ENCODE measurements around the gene GRAMD1C. TPM values are rescaled to one million over a fixed set of nuclear protein-coding genes. Genes with fewer than 3 reads are reported as not detected.

GRAMD1C gene
- total RNA-seq, 1 donor from 2014 or later = 3.7 TPM

GRCh38 chr3:113805249-113805648, 33.3 kb upstream of the GRAMD1C start:
- Histone ChIP-seq H3K36me3 (ENCODE audit: insufficient read depth, low read length) (peaks cover 8% of the 10 kb centered on the region), H3K79me2 (ENCODE audit: insufficient read depth, low read length) (no peaks in the 10 kb centered on the region), H3K4me2 (ENCODE audit: low read length) (no peak overlapping the region), H2AFZ (ENCODE audit: low read depth, low read length) (no peak overlapping the region), H3K4me3 (ENCODE audit: insufficient read depth, low read depth, low read length) (no peak overlapping the region), H4K20me1 (ENCODE audit: insufficient read depth, low read length) (no peaks in the 10 kb centered on the region), H3K27ac (ENCODE audit: low read depth, low read length) (no peak overlapping the region), H3K4me1 (ENCODE audit: insufficient read depth, low read length) (no peaks in the 10 kb centered on the region), H3K27me3 (ENCODE audit: insufficient read depth, low read length) (no peaks in the 10 kb centered on the region), H3K9me3 (ENCODE audit: insufficient read depth, low read depth, low read length) (no peaks in the 10 kb centered on the region), H3K9ac (ENCODE audit: low read length) (no peak overlapping the region)
- H3K9me3 Mint-ChIP-seq (ENCODE audit: unreplicated experiment) = no peaks in the 10 kb centered on the region
- no peaks in the 10 kb centered on the region for H3K27me3 Mint-ChIP-seq (ENCODE audit: low read depth, unreplicated experiment)
- TF ChIP-seq, protein P1, sequence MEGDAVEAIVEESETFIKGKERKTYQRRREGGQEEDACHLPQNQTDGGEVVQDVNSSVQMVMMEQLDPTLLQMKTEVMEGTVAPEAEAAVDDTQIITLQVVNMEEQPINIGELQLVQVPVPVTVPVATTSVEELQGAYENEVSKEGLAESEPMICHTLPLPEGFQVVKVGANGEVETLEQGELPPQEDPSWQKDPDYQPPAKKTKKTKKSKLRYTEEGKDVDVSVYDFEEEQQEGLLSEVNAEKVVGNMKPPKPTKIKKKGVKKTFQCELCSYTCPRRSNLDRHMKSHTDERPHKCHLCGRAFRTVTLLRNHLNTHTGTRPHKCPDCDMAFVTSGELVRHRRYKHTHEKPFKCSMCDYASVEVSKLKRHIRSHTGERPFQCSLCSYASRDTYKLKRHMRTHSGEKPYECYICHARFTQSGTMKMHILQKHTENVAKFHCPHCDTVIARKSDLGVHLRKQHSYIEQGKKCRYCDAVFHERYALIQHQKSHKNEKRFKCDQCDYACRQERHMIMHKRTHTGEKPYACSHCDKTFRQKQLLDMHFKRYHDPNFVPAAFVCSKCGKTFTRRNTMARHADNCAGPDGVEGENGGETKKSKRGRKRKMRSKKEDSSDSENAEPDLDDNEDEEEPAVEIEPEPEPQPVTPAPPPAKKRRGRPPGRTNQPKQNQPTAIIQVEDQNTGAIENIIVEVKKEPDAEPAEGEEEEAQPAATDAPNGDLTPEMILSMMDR (IDR thresholded peaks at IDR 0.05; ENCODE audit: insufficient read depth, low read depth, low read length) = no peak
- TF ChIP-seq EZH2 (IDR thresholded peaks at IDR 0.05; ENCODE audit: insufficient read depth, low read length) = no peak
- H3K36me3 Mint-ChIP-seq (ENCODE audit: low read depth, unreplicated experiment) = peaks cover 11% of the 10 kb centered on the region
- H3K27ac Mint-ChIP-seq (ENCODE audit: unreplicated experiment) = no peak overlapping the region
- FAIRE-seq = no peak
- no peak for DNase-seq (ENCODE audit: low read depth)
- H3K4me3 Mint-ChIP-seq (ENCODE audit: unreplicated experiment) = no peak overlapping the region
- no peaks in the 10 kb centered on the region for H3K4me1 Mint-ChIP-seq (ENCODE audit: low read depth, unreplicated experiment)

GRCh38 chr3:113812854-113813253, 25.7 kb upstream of the GRAMD1C start:
- TF ChIP-seq EZH2 (IDR thresholded peaks at IDR 0.05; ENCODE audit: insufficient read depth, low read length) = no peak
- TF ChIP-seq, protein P1 (IDR thresholded peaks at IDR 0.05; ENCODE audit: insufficient read depth, low read depth, low read length) = no peak
- Mint-ChIP-seq H3K27me3 (ENCODE audit: low read depth, unreplicated experiment) (no peaks in the 10 kb centered on the region), H3K4me3 (ENCODE audit: unreplicated experiment) (no peak overlapping the region), H3K36me3 (ENCODE audit: low read depth, unreplicated experiment) (peaks cover 6% of the 10 kb centered on the region), H3K27ac (ENCODE audit: unreplicated experiment) (no peak overlapping the region), H3K4me1 (ENCODE audit: low read depth, unreplicated experiment) (no peaks in the 10 kb centered on the region), H3K9me3 (ENCODE audit: unreplicated experiment) (no peaks in the 10 kb centered on the region)
- Histone ChIP-seq H3K4me1 (ENCODE audit: insufficient read depth, low read length) (no peaks in the 10 kb centered on the region), H4K20me1 (ENCODE audit: insufficient read depth, low read length) (no peaks in the 10 kb centered on the region), H3K27me3 (ENCODE audit: insufficient read depth, low read length) (no peaks in the 10 kb centered on the region), H3K36me3 (ENCODE audit: insufficient read depth, low read length) (no peaks in the 10 kb centered on the region), H2AFZ (ENCODE audit: low read depth, low read length) (no peak overlapping the region), H3K79me2 (ENCODE audit: insufficient read depth, low read length) (no peaks in the 10 kb centered on the region), H3K27ac (ENCODE audit: low read depth, low read length) (no peak overlapping the region), H3K4me2 (ENCODE audit: low read length) (no peak overlapping the region), H3K9ac (ENCODE audit: low read length) (no peak overlapping the region), H3K4me3 (ENCODE audit: insufficient read depth, low read depth, low read length) (no peak overlapping the region), H3K9me3 (ENCODE audit: insufficient read depth, low read depth, low read length) (no peaks in the 10 kb centered on the region)
- DNase-seq (ENCODE audit: low read depth) = no peak
- no peak for FAIRE-seq

DNA sequence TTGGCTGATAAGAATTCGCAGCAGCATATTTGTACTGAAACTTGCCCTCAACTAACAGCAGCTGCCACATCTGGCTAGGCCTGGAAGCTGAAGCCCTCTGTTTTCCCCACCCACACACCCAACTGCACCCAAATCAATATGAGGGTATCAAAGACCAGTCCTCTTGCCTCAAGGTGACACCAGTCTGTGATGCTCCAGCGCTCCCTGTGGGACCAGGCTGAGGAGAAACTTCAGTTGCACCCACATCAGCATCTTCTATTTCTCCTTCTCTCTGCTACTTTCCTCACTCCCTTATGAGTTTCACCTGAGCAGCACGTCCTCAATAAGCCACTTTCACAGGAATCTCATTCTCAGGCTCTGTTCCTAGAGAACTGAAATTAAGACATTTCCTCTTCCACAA, 18.7 kb upstream of the GRAMD1C start:
- DNase-seq (ENCODE audit: low read depth) (no peak), FAIRE-seq (no peak)
- H3K36me3 ChIP-seq (ENCODE audit: insufficient read depth, low read length) = no peaks in the 10 kb centered on the region
- H3K4me1 ChIP-seq (ENCODE audit: insufficient read depth, low read length) = no peaks in the 10 kb centered on the region
- H3K27me3 ChIP-seq (ENCODE audit: insufficient read depth, low read length) = no peaks in the 10 kb centered on the region
- H3K9me3 ChIP-seq (ENCODE audit: insufficient read depth, low read depth, low read length) = no peaks in the 10 kb centered on the region
- H2AFZ ChIP-seq (ENCODE audit: low read depth, low read length) = no peak overlapping the region
- no peaks in the 10 kb centered on the region for H4K20me1 ChIP-seq (ENCODE audit: insufficient read depth, low read length)
- peaks cover 3% of the 10 kb centered on the region for H3K4me1 Mint-ChIP-seq (ENCODE audit: low read depth, unreplicated experiment)
- H3K27ac ChIP-seq (ENCODE audit: low read depth, low read length) = no peak overlapping the region
- H3K4me2 ChIP-seq (ENCODE audit: low read length) = no peak overlapping the region
- H3K4me3 Mint-ChIP-seq (ENCODE audit: unreplicated experiment) = no peak overlapping the region
- no peak for TF ChIP-seq EZH2 (IDR thresholded peaks at IDR 0.05; ENCODE audit: insufficient read depth, low read length)
- TF ChIP-seq, protein P1 (IDR thresholded peaks at IDR 0.05; ENCODE audit: insufficient read depth, low read depth, low read length) = no peak
- no peaks in the 10 kb centered on the region for H3K27me3 Mint-ChIP-seq (ENCODE audit: low read depth, unreplicated experiment)
- no peaks in the 10 kb centered on the region for H3K79me2 ChIP-seq (ENCODE audit: insufficient read depth, low read length)
- H3K9ac ChIP-seq (ENCODE audit: low read length) = no peak overlapping the region
- no peaks in the 10 kb centered on the region for H3K9me3 Mint-ChIP-seq (ENCODE audit: unreplicated experiment)
- H3K36me3 Mint-ChIP-seq (ENCODE audit: low read depth, unreplicated experiment) = no peaks in the 10 kb centered on the region
- no peak overlapping the region for H3K4me3 ChIP-seq (ENCODE audit: insufficient read depth, low read depth, low read length)
- H3K27ac Mint-ChIP-seq (ENCODE audit: unreplicated experiment) = no peak overlapping the region
